ENCODE data around the gene MORN1. TPM values are rescaled to one million over a fixed set of nuclear protein-coding genes. Genes with fewer than 3 reads are reported as not detected.

MORN1 gene
- total and polyA plus RNA-seq, 10 donors: 1.9 to 13.5 (median 6.9) TPM

DNA sequence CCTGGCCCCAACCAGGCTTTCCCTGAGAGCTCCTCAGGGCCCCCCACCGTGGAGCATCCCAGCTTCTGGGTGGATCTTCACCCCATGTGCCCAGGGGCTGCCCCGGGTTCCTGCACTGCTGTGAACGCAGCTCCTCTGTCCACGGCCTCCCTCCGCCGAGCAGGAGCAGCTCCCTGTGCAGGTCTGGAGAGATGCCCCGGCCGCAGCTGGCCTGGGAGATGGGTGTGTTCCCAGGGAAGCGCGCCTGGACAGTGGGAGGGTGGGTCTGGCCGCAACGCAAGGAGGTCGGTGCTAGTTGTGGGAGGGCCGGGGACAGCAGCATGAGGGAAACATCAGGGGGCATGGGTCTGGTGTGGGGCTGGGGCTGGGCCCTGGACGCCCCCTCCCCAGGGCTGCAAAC lies 71.3 kb downstream of the MORN1 start:
- intact Hi-C loops (cut with DNase I; ENCODE audit: low total_unique reads): no loop called here
- H3K27ac ChIP-seq: no peak overlapping the region
- H3K36me3 ChIP-seq: no peaks in the 10 kb centered on the region
- peaks cover 0 to 53% (median 9%) of the 10 kb centered on the region in 7 donors for H3K27me3 ChIP-seq (replicated peaks in 1 of 7)
- peaks cover 0 to 64% (median 27%) of the 10 kb centered on the region in 6 donors for H3K4me1 ChIP-seq
- H3K9me3 ChIP-seq: no peaks in the 10 kb centered on the region
- WGBS, 5 donors: 89 to 94% (median 91%) methylated on average over 11 to 15 of the region's 15 CpGs
- no peak for TF ChIP-seq POLR2A (IDR thresholded peaks at IDR 0.05)
- TF ChIP-seq POLR2AphosphoS5 (IDR thresholded peaks at IDR 0.05): no peak
- no peak for TF ChIP-seq CTCF (IDR thresholded peaks at IDR 0.05 in 8 of 11, conservative IDR thresholded peaks at IDR 0.05 in 3 of 11)
- H3K4me3 ChIP-seq: no peak overlapping the region
- DNase-seq: no peak

- Histone ChIP-seq H3K9me3 (no peaks in the 10 kb centered on the region), H3K27me3 (replicated peaks in 1 of 7) (peaks cover 0 to 61% (median 9%) of the 10 kb centered on the region in 7 donors), H3K4me3 (no peak overlapping the region), H3K36me3 (no peaks in the 10 kb centered on the region), H3K4me1 (peaks cover 3 to 72% (median 33%) of the 10 kb centered on the region in 6 donors), H3K27ac (no peak overlapping the region)
- intact Hi-C loops (cut with DNase I; ENCODE audit: low total_unique reads): no loop called here
- no peak for TF ChIP-seq POLR2A (IDR thresholded peaks at IDR 0.05)
- WGBS, 5 donors: 81 to 95% (median 90%) methylated on average over 20 to 21 of the region's 21 CpGs
- no peak for DNase-seq
Observed at GRCh38 chr1:2319291-2319690, 72.1 kb downstream of the MORN1 start.

- peaks cover 0 to 67% (median 9%) of the 10 kb centered on the region in 7 donors for H3K27me3 ChIP-seq (replicated peaks in 1 of 7)
- intact Hi-C loops (cut with DNase I; ENCODE audit: low total_unique reads): no loop called here
- DNase-seq: no peak
- H3K4me3 ChIP-seq: no peak overlapping the region
- no peak for TF ChIP-seq POLR2A (IDR thresholded peaks at IDR 0.05)
- H3K9me3 ChIP-seq: no peaks in the 10 kb centered on the region
- peak overlapping the region in 3 of 8 donors; percentile 32 to 91 (median 56) for H3K27ac ChIP-seq
- peaks cover 10 to 78% (median 40%) of the 10 kb centered on the region in 6 donors for H3K4me1 ChIP-seq
- 76 to 83% (median 78%) methylated on average over 38 to 41 of the region's 41 CpGs for WGBS, 5 donors
- H3K36me3 ChIP-seq: no peaks in the 10 kb centered on the region
Observed at GRCh38 chr1:2318314-2319278, 72.8 kb downstream of the MORN1 start.

DNA sequence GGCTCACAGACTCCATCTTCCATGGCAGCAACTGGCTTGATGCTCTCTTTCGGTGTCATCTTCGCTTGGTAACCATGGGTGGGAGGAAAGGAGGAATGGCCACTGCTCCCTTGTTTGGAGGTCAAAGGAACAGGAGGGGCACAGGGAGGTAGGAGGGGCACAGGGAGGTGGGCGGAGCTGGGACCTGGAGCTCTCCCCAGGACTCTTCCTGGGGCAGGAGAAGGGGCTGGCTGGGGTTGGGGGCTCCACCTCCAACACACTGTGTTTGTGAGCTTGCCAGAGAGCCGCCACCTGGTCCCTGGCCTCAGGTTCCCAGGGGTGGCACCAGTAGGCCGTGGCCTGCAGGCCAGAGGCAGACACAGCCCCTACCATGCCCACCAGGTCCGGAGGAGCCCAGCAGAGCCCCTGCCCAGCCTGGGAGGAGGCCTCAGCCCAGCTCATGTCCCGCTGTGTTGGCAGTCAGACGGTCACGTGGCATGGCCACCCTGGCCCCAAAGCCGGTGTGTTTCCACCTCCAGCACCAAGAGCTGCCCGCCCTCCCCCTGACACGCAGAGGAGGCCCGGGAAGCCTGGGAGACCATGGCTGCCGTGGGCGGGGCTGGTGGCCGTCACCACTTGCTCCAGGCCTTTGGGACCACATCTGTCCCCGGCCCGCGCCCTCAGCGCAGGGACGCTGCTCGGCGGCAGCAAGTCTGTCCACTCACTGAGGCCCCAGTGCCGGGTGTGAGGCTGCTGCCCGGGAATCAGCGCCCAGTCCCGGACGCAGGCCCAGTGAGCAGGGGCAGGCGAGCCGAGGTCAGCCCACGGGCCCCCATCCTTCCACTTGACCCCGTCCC lies 73.9 kb downstream of the MORN1 start:
- Histone ChIP-seq H3K9me3 (no peaks in the 10 kb centered on the region), H3K4me1 (peaks cover 18 to 89% (median 51%) of the 10 kb centered on the region in 6 donors), H3K4me3 (no peak overlapping the region), H3K27ac (peak overlapping the region in 6 of 8 donors; percentile 9 to 91 (median 30)), H3K27me3 (replicated peaks in 1 of 7) (peaks cover 0 to 61% (median 6%) of the 10 kb centered on the region in 7 donors), H3K36me3 (no peaks in the 10 kb centered on the region)
- peak in 1 of 3 donors; percentile 52 for TF ChIP-seq POLR2AphosphoS5 (IDR thresholded peaks at IDR 0.05)
- TF ChIP-seq CTCF (IDR thresholded peaks at IDR 0.05 in 8 of 11, conservative IDR thresholded peaks at IDR 0.05 in 3 of 11): no peak
- no peak for DNase-seq
- intact Hi-C loops (cut with DNase I; ENCODE audit: low total_unique reads): no loop called here
- WGBS, 5 donors: 81 to 91% (median 88%) methylated on average over 4 to 32 of the region's 32 CpGs
